Upper lobe of left lung (tissue), 6 donors: ENCODE data around the gene MSGN1. TPM values are rescaled to one million over a fixed set of nuclear protein-coding genes. Genes with fewer than 3 reads are reported as not detected.
A peak's percentile ranks its signal among the peaks of the same experiment; 100 is the strongest.

ENCODE experiments used
- ATAC-seq, 2 donors: fragments of 200-7000 bp; cut with Tn5 transposase; one replicate each; pipeline ENCODE4 v1.9.1; 2022; ENCODE audit warnings: mild to moderate bottlenecking in 2 of 2, moderate library complexity in 2 of 2; ENCODE audit not compliant: low FRiP score in 2 of 2
- DNase-seq, 2 donors: peaks; one replicate each; pipeline ENCODE4 v3.0.0-alpha.2; 2019 to 2020
- H3K27ac ChIP-seq, 4 donors: fragments of 200-600 bp; sonication (generic); one replicate each; pipeline ENCODE4 v1.5.1; 2016 to 2019
- H3K27me3 ChIP-seq, 4 donors: fragments of 200-600 bp; sonication (generic); one replicate each; pipeline ENCODE4 v1.5.1; 2017 to 2019
- H3K36me3 ChIP-seq, 4 donors: fragments of 200-600 bp; sonication (generic); one replicate each; pipeline ENCODE4 v1.5.1; 2016 to 2019
- H3K4me1 ChIP-seq, 4 donors: fragments of 200-600 bp; sonication (generic); one replicate each; pipeline ENCODE4 v1.5.1; 2018 to 2019
- H3K4me3 ChIP-seq, 4 donors: fragments of 200-600 bp; sonication (generic); one replicate each; pipeline ENCODE4 v1.5.1; 2017 to 2019; ENCODE audit warnings: mild to moderate bottlenecking in 2 of 4, moderate library complexity in 1 of 4
- H3K9me3 ChIP-seq, 4 donors: fragments of 200-600 bp; sonication (generic); one replicate each; pipeline ENCODE4 v1.5.1; 2018 to 2019
- EP300 ChIP-seq, 4 donors: sonication (generic); formaldehyde crosslinking; IDR thresholded peaks; one replicate each; pipeline ENCODE4 v1.5.1; 2017; ENCODE audit warnings: antibody characterized with exemption in 4 of 4, control low read depth in 2 of 4
- POLR2A ChIP-seq, 4 donors: fragments of 450-650 bp; IDR thresholded peaks; one replicate each; pipeline ENCODE4 v1.5.1; 2016 to 2017; ENCODE audit warnings: antibody characterized with exemption in 4 of 4, mild to moderate bottlenecking in 2 of 4
- POLR2AphosphoS5 ChIP-seq, 2 donors: sonication (generic); formaldehyde crosslinking; IDR thresholded peaks; one replicate each; pipeline ENCODE4 v1.5.1; 2017; ENCODE audit warnings: antibody characterized with exemption in 2 of 2
- WGBS, 2 donors: methylation state at CpG; one replicate each; pipeline ENCODE4 v1.1.5; 2017 to 2018; 5-methylcytosine and 5-hydroxymethylcytosine counted together
- total RNA-seq, 6 donors: library from RNA; depleted of rRNA in 4 of 6; stranded (reverse); fragments of >200 nt in 4 of 6; gene quantifications; one replicate each; pipeline versions ENCODE4 v1.1.0 to v1.2.1, GENCODE V29; 2016 to 2021
- TF ChIP-seq, protein P1 (sequence below), 6 experiments: fragments of 450-650 bp in 4 of 6; fragments of 200-600 bp in 2 of 6; sonication (generic) in 2 of 6; IDR thresholded peaks; one replicate each; pipeline ENCODE4 v1.5.1; 2016 to 2019; ENCODE audit warnings: antibody characterized with exemption in 6 of 6
- donor health status: DM: no; HTN: no; CAD: no; lungs with moderate emphysema.
- donor health status: DM: no; HTN: yes; CAD: no; lungs with severe emphysema.

Gene MSGN1
- total RNA-seq, 6 donors from 2014 or later = not detected

DNA sequence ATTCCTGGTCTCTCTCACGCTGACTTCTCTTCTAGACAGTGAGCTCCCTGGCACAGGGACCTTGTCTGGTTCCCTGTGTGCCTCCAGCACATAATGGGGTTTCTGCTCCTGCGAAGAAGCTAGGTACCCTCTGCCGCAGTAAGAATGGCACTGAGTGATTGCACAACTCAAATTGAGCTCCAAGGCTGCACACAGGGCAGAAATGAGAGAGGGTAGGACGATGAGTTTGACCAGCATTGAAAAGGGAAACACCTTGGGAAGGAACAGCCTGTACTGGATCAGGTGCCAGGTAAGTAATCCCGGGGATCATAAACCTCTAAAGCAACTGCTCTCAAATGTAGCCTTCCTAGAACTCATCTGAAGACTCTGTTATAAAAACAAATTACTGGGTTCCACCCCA, 21.0 kb upstream of the MSGN1 start:
- ATAC-seq (no peak), DNase-seq (no peak)
- H3K27ac ChIP-seq = no peak overlapping the region
- no peaks in the 10 kb centered on the region for H3K9me3 ChIP-seq
- no peaks in the 10 kb centered on the region for H3K36me3 ChIP-seq
- TF ChIP-seq POLR2A (IDR thresholded peaks at IDR 0.05) (no peak), POLR2AphosphoS5 (IDR thresholded peaks at IDR 0.05) (no peak), EP300 (IDR thresholded peaks at IDR 0.05) (no peak)
- TF ChIP-seq, protein P1, sequence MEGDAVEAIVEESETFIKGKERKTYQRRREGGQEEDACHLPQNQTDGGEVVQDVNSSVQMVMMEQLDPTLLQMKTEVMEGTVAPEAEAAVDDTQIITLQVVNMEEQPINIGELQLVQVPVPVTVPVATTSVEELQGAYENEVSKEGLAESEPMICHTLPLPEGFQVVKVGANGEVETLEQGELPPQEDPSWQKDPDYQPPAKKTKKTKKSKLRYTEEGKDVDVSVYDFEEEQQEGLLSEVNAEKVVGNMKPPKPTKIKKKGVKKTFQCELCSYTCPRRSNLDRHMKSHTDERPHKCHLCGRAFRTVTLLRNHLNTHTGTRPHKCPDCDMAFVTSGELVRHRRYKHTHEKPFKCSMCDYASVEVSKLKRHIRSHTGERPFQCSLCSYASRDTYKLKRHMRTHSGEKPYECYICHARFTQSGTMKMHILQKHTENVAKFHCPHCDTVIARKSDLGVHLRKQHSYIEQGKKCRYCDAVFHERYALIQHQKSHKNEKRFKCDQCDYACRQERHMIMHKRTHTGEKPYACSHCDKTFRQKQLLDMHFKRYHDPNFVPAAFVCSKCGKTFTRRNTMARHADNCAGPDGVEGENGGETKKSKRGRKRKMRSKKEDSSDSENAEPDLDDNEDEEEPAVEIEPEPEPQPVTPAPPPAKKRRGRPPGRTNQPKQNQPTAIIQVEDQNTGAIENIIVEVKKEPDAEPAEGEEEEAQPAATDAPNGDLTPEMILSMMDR (IDR thresholded peaks at IDR 0.05) = no peak
- H3K4me3 ChIP-seq = no peak overlapping the region
- H3K4me1 ChIP-seq = peaks cover 3 to 21% (median 7%) of the 10 kb centered on the region in 4 donors
- H3K27me3 ChIP-seq = no peaks in the 10 kb centered on the region
- WGBS, 2 donors = 85 to 91% methylated on average over 5 of the region's 5 CpGs

DNA sequence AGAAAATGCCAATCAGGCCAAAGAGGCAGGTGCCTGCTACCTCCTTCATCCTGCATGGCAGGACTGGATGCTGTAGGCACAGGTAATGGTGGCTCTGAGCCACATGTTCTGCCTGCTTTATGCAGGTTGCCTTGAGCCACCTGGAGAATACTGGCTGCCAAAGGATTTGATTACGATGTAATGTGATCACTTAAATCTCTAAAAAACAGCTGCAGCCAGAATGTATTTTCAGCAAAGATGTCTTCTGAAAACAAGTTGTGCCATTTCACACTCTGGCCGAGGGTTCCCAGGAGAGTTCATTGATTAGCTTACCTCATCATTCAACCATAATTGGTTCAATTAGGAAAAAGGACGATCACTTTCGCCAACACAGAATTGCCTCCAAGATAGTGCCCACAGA, 17.9 kb upstream of the MSGN1 start:
- Histone ChIP-seq H3K36me3 (no peaks in the 10 kb centered on the region), H3K27ac (no peak overlapping the region), H3K4me1 (peaks cover 0 to 11% (median 0%) of the 10 kb centered on the region in 4 donors), H3K4me3 (no peak overlapping the region), H3K27me3 (no peaks in the 10 kb centered on the region), H3K9me3 (no peaks in the 10 kb centered on the region)
- ATAC-seq = no peak
- TF ChIP-seq, protein P1 (IDR thresholded peaks at IDR 0.05) = no peak
- no peak for TF ChIP-seq EP300 (IDR thresholded peaks at IDR 0.05)
- no peak for DNase-seq
- 87 to 94% methylated on average over 4 of the region's 4 CpGs for WGBS, 2 donors

DNA sequence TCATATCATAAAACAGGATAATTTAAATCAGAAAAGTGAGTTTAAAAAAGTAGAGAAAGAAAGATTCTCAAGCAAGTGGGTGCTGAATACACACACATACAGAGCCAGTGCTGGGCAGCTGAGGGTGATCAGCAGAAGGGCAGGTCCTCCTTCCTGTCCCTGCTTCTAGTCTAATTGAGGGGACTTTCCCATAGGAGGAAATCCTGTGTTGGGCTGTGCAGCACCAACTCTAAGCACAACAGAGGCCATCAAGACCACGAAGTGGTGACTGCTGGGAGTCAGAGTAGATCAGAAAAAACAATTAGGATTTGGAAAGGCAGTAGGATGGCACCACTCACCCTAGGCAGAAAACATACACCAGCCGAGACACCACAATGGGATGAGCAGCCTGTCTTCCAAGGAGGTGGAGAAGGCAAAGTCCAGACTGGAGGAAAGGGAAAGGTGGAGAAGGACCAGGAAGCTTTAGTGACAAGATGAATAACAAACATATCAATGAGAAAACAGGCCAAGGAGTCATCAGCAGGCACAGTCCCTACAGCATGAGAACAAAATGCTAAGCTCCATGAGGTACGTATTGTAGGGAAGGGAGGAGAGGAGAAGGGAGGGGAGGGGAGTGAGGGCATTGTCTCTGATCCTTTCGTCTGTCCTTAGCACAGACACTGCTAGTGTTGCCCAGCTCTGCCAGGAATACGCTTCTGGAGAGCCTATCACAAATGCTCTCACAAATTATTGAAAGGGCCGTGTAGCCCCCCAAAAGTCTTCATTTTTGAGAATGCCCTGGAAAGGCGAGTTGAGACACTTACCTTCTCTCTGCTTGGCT, 16.7 kb upstream of the MSGN1 start:
- no peaks in the 10 kb centered on the region for H3K27me3 ChIP-seq
- no peak for TF ChIP-seq POLR2AphosphoS5 (IDR thresholded peaks at IDR 0.05)
- TF ChIP-seq, protein P1 (IDR thresholded peaks at IDR 0.05) = no peak
- no peak for TF ChIP-seq POLR2A (IDR thresholded peaks at IDR 0.05)
- TF ChIP-seq EP300 (IDR thresholded peaks at IDR 0.05) = no peak
- no peak for ATAC-seq
- H3K36me3 ChIP-seq = no peaks in the 10 kb centered on the region
- WGBS, 2 donors = 70 to 73% methylated on average over 7 of the region's 7 CpGs
- H3K27ac ChIP-seq = peak overlapping the region in 1 of 4 donors; percentile 3
- DNase-seq = no peak
- H3K4me1 ChIP-seq = peaks cover 0 to 11% (median 0%) of the 10 kb centered on the region in 4 donors
- H3K9me3 ChIP-seq = no peaks in the 10 kb centered on the region
- no peak overlapping the region for H3K4me3 ChIP-seq

DNA sequence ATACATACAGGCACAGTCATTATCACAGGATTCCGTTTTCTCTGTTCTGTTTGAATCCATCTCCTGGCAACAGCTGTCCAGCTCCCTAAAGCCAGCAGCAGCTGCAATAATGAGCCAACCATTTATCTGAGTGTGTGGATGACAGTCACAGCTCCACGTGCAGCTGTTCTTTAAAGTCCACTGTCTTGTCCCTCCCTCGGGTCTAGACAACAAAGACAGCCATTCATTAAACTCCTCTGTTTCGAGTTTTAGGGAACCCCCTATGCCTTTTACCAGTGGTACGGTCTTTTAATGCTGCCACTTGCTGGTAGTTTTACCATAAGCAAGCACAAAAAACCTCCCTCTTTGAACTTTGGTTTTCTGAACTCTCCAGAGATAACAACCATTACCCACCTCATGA, 16.0 kb upstream of the MSGN1 start:
- no peaks in the 10 kb centered on the region for H3K27me3 ChIP-seq
- TF ChIP-seq EP300 (IDR thresholded peaks at IDR 0.05) = peak in 1 of 4 donors; percentile 15
- TF ChIP-seq POLR2AphosphoS5 (IDR thresholded peaks at IDR 0.05) = no peak
- TF ChIP-seq, protein P1 (IDR thresholded peaks at IDR 0.05) = no peak
- TF ChIP-seq POLR2A (IDR thresholded peaks at IDR 0.05) = no peak
- no peaks in the 10 kb centered on the region for H3K36me3 ChIP-seq
- H3K9me3 ChIP-seq = no peaks in the 10 kb centered on the region
- peaks cover 0 to 11% (median 0%) of the 10 kb centered on the region in 4 donors for H3K4me1 ChIP-seq
- no peak for ATAC-seq
- H3K27ac ChIP-seq = no peak overlapping the region
- DNase-seq = no peak
- H3K4me3 ChIP-seq = no peak overlapping the region
- 35 to 71% methylated on average over 5 of the region's 5 CpGs for WGBS, 2 donors
